Activated CD4-positive, alpha-beta T cell treated with anti-CD3 and anti-CD28 coated beads, Interleukin-2, amount 50 U/mL, for 1 hour (primary cell): ENCODE results near the gene URI1.
"Not testable (repeated sequence)": the region's sequence is repeated elsewhere in the genome, so short reads cannot be mapped to it uniquely, and the experiment has no call there.

Experiments
- DNase-seq: peaks from one replicate; pipeline ENCODE4 v3.0.0-alpha.2; 2020

Gene URI1

DNA sequence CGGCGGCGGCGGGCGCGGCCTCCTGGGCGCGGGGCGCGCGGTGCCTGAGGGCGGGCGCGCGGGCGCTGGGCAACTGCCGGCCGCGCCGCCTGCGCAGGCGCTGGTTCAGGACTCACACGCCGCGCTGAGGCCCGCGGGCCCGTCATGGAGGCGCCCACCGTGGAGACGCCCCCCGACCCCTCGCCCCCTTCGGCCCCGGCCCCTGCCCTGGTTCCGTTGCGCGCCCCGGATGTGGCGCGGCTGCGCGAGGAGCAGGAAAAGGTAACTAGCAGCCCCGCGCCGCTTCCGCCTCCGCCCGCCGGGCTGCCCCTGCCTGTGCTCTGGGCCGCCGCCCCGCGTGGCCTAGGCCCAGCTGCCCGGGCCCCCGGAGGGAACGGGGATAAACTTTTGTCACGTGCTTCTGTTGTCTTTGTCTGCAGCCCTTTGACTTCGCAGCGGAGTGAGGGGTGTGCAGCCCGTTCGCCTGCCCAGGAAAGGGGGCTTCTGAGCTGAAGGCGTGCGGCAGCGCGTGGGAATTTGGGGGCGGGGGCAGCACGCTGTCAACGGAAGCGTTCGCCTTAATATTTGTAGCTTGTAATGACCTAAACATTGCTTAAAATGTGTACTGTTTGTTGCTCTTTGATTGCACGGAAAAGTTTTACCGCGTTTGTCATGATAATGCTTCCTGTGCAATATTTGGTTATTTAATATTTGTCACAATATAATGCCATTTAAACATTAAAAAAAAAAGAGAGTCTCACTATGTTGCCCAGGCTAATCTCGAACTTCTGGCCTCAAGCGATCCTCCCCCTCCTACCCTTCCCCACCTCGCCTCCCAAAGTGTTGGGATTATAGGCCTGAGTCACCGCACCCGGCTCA is 594 bp downstream of the URI1 start:
- DNase-seq: peak; percentile 65

DNA sequence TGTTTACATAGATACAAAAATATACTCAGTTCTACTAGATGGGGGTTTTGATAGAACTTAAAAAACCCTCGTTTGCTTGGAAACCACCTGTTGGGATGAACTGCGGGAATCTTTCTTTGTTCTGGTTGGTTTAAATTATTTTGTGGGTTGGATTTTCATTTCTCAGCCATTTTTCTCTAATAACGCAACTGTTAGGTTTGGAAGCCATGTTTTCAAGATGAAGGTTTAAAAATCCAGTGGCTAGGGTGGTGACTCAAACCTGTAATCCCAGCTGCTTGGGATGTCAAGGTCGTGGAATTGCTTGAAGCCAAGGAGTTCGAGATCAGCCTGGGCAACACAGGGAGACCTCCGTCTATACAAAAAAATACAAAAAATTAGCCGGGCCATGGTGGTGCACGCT is 1.6 kb downstream of the URI1 start:
- DNase-seq: no peak

DNA sequence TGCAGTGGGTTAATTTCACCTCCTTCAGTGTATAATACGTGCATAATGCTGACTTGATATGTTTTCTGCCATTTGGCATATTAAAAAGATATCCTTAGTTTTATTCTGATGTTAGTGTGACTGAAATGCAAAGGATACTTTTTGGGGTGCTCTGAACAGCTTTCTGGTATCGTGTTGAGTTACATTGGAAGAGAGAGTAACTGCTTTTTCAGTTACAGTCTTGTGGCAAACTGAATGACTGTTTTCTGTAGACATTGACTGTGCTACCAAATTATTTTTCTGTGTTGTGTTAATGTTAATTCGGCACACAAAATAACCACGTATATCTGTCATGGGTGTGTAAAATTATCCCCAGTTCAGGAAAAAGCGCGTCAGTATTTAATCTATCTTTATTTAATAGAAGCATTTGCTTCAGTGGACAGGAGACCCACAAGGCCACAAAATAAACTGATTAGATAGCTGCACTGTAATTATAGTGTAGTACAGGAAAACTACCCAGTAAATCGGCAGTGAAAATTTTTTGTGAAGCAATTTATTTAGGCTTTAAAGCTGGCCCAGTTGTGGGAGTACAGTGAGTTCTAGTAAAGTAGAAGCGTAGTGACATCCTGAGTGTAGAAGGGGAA is 2.5 kb downstream of the URI1 start:
- no peak for DNase-seq

DNA sequence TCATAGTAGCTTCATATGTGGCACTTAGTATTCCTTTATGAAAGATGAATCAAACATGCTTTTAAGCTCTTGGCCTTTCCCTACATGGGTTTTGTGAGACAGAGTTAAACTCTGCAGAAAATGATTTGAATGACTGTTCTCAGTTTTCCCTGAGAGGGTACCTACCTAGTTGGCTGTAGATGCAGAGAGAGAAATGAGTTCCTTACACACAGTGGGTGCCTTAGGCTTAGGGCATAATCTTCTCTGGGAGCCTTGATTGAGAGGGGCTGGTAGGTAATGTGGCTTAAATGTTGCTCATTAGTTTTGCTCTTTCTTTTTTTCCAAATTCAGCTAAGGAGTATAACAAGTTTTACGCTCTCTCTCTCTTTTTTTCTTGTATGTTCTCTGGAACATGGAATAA is 3.0 kb downstream of the URI1 start:
- DNase-seq: no peak

DNA sequence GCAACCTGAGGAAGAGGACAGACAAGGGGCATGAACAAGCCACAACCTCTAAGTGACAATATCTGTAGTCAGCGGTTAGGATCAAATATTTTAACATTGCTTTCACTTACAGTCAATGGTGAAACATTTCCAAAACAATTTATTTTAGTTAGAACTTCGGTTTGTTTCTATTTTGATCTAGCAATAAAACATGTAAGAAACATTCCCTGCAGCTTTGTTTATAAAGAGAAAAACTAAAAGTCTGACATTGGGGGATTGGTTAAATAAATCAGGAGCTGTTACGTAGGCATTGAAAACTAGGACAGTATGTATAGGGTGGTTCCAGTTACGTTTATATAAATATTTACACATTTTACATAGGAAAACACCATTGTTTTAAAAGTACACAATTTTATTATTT is 3.4 kb downstream of the URI1 start:
- DNase-seq: no peak

DNA sequence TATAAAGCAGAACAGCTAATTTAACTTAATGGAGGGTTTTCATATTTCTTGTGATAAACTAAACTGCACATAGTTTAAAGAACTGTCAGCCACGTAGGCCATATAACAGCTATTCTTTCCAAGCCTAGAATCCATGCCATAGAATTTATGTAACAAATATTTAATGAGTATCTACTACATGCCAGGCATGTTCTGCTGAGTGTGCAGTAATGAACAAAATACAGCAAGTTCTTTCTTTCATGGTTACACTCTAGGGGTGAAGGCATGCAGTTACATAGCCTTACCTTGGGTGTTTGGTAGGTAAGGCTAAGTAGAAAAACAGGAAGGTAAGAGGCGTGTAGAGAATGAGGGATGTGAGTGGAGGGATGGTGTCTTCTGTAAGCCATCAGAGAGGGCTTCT is 4.6 kb downstream of the URI1 start:
- no peak for DNase-seq

DNA sequence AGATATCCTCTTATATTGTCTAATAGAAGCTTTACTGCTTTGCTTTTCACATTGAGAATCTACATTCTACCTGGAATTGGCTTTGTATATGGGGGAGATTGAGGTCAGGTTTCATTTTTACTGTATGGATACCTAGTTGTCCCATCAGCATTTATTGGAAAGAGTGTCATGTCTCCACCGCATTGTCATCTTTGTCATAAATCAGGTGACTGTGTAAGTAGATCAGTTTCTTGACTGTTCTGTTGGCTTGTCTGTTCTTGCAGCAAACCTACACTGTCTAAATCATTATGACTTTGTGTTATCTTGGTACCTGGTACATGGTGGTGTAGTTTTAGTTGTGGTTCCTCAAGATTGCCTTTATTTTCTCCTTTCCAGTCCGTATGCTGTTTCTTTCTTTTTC is 5.8 kb downstream of the URI1 start:
- no peak for DNase-seq

DNA sequence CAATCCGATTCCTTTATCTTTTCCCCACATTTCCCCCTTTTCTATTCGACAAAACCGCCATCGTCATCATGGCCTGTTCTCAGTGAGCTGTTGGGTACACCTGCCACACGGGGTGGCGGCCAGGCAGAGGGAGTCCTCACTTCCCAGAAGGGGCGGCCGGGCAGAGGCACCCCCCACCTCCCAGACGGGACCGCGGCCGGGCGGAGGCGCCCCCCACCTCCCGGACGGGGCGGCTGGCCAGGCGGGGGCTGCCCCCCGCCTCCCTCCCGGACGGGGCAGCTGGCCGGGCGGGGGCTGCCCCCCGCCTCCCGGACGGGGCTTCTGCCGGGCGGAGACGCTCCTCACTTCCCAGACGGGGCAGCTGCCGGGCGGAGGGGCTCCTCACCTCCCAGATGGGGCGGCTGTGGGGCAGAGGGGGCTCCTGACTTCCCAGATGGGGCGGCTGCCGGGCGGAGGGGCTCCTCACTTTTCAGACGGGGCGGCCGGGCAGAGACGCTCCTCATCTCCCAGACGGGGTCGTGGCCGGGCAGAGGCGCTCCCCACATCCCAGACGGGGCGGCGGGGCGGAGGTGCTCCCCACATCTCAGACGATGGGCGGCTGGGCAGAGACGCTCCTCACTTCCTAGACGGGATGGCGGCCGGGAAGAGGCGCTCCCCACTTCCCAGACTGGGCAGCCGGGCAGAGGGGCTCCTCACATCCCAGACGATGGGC is 6.9 kb downstream of the URI1 start:
- DNase-seq: not testable (repeated sequence)

DNA sequence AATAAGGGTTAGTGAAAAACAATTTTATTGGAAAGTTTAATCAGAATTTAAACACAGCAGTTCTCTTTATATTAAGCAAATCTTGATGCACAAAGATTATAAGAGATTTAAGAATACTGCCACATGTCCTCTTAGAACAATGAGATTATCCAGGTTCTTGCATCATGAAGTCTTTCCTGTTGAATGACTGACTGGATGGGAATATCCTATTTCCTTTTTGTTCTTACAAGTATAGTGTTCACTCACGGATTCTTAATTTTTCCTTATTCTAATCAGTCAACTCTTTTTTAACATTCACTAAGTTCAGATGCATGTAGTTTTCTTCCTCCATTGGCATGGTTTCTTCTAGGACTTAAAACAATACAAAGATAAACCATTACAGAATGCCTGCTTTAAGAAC is 10.1 kb downstream of the URI1 start:
- DNase-seq: no peak

DNA sequence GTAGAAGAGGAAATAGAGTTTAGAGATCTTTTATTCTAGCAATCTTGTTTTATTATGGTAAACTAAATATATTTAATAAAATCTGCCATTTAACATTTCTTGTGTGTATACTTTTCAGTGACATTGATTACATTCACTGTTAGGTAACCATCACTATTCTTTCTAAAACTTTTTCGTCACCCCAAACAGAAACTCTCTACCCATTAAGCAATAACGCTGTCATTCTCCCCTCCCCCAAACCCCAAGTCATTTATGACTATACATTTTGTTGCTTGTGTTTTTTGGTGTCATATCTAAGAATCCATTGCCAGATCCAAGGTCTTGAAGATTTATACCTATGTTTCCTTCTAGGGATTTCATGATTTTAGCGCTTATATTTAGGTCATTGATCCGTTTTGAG is 10.6 kb downstream of the URI1 start:
- no peak for DNase-seq

DNA sequence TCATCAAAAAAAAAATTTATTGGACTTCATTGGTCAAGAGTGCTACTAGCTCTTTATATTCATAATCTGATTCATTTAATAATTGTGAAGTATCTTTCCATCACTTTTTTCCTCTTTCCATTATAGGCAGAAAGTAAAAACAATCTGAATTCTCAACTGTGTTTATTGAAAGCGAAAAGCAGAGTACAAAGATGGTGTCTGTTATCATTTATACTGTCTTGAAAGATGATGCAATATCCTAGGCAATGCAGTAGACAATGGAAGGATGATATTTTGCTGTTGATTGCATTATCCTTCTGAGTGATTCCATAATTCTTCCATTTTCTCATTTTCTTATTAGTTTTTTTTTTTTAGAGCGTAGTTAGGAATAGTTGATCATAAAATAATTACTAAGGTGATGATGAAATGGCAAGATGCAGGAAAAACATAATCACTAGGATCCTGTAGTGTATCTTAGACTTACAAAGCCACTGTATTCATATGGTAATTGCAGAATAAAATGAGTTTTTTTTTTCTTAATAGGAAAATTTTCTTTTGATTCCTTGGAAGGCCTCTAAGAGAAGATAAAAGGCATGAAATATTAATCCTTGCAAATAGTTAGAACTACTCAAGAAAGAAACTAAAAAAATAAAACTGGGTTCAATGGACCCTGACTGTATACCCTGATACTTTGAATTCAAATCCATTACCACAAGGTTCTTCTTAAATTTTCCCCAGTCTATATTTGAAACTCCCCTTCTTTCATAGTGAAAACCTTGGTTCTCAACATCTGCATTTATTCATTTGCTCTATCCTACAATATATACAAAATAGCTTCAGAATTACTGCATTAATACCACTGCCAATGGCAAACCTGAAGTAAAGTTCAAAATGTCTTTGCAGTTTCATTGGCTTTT is 11.6 kb downstream of the URI1 start:
- DNase-seq: no peak

DNA sequence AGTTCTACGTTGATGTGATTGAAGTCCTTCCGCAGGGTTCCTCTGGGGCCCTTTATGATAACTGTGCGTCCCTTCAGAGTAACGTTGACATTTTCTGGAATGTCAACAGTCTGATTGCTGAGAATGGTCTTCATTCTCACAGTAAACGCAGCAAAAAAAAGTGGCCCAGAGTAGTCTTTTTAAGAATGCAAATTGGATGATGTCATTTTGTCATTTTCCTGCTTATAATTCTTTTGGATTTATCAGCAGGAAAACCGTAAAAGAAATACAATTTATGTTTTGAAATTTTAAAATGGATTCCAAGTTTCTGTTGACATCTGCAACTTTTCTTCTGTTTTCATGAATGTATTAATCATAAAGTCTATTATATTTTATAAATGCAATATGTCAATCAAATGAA is 14.8 kb downstream of the URI1 start:
- DNase-seq: no peak

DNA sequence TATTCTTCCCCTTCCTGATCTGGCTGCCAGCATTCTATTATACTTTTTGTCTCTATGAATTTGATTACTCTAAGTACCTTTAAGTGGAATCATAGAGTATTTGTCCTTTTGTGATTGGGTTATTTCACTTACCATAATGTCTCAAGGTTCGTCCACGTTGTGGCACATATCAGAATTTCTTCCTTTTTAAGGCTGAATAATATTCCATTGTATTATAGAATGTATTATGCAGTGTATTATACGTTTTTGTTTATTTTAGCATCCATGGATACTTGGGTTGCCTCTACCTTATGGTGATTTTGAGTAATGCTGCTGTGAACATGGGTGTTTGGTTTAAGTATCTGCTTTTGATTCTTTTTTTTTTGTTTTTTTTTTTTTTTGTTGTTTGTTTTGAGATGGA is 19.3 kb downstream of the URI1 start:
- no peak for DNase-seq

DNA sequence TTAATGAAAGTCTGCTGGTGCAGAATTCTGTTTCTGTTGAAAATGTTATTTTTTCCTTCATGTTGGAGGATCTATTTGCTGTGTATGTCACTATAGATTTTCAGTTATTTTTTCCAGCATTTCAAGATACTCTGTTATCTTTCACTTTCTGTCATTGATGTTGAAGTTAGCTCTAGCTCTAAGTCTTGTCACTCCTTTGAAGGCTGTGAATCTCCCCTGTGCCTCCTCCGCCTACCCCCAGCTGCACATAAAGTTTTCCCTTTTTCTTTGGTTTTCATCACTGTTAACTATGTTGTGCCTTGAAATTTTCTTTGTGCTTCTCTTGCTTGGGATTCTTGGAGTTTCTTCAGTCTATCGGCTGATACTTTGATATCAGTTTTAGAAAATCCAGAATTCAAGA is 20.8 kb downstream of the URI1 start:
- DNase-seq: no peak

DNA sequence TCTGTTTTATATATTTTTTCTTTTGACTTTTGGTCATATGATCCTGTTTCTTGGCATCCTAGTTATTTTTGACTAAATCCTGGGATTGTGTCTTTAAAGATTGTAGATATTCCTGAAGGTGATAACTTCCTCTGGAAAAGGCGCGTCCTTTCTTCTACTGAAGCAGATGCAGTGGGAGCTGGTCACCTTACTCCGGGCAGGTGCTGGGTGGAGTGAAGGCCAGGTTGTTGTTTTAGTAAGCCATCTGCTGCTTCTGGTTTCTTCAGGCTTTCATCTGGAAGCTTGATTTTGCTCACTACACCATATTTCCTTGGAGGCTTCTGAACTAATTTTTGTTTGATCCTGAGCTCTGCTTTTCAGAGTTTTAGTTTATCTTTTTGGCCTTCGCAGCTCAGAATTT is 21.5 kb downstream of the URI1 start:
- no peak for DNase-seq

DNA sequence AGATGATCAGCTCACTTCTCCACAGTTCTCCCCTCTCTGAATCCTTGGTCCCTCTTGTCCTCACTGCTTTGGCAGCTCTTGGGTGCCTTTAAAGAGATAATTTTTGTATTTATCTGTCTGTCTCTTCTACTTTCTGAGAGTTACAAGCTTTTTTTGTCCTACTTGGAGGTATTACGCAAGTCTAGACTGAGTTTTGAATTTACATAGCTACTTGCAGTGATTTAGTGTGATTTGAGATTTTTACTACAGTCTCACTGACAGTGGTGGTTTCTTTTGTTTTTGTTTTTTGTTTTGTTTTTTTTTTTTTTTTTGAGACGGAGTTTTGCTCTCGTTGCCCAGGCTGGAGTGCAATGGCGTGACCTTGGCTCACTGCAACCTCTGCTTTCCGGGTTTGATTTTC is 22.1 kb downstream of the URI1 start:
- no peak for DNase-seq

DNA sequence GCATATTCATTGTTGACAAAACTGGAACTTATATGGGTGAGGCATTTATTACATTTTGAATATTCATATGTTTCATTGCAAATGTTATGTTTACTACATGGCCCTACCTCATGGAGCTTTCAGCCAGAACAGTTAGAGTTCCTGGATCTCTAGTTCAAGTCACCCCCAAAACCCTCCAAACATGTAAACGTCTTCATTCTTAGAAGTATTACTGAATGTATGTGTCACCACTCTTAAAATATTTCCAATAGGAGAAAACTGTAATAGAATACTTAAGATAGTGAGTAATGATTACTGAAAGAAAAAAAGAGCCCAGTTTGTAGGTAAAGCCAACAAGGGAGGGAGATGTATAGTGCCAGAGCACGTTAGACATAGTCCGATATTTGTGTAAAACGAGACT is 23.5 kb downstream of the URI1 start:
- no peak for DNase-seq

DNA sequence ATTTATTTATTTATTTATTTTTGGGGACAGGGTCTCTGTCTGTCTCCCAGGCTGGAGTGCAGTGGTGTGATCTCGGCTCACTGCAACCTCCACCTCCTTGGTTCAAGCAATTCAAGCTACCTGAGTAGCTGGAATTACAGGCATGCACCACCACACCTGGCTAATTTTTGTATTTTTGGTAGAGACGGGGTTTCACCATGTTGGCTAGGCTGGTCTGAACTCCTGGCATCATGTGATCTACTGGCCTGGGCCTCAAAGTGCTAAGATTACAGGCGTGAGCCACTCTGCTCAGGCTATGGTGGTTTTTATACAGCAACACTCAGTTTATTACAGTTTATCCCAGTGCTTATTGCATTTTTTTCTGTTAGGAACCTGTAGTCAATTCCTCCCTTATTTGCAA is 24.1 kb downstream of the URI1 start:
- not testable (repeated sequence) for DNase-seq

DNA sequence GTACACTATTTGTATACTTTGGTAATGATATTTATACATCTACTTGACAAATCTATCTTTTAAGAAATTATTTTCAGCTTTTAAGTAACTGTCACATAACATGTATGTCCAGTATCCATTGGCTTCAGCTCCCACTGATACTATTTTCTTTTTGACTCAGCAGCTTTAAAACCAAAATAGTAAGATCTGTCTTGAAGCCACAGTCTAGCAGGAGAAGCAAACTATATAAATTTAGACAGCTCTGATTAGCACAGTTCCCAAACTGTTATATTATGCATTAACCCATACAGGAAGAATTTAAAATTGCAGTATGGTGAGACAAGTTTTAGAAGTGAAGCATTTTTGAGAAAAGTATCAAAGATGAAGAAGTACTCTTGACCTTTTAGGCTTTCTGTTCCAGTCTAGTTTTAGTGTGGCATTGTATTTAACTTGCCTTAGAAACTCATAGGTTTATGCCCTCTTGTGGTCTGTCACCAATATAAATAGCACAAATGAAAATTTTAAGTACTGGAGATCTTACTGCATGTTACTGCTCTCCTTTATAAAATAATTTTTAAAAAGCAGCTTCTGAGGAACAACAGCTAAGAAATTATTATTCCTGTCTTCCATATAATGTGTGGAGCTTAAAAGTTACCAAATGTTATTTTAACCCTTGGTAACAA is 24.7 kb downstream of the URI1 start:
- no peak for DNase-seq

DNA sequence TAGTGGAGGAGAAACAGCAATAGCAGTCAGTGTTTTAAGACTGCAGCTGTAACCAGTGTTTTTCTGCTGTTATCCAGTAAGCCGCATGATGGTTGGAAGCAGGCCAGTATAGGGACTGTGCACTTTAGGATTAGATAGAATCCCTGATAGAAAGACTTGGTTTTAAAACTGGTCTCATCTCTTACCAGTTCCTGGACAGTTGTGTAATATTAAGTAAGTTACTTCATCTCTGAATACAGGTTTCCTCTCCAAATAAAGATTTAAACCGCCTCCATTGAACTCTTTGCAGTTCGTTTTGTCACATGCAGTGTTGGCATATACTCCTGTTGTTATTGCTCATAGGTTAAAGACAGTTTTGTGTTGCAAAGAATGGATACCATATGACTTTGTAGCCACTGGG is 25.6 kb downstream of the URI1 start:
- DNase-seq: no peak

DNA sequence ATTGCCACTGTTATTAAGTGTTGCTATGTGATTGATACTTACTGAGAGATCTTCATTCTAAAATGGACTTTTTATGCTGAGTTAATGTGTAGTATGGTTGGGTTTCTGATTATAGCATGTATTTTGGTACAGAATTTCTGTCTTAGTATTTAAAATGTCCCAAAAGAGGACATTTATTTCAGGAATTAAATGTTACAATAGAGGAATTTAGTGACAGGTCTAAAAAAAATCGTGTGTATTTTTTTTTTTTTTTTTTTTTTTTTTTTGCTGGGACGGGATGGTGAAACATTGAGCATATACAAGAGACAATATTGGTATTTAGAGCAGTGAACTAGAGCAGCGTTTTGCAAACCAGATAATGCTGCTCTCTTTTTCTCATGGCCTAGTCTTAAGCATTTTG is 27.9 kb downstream of the URI1 start:
- DNase-seq: no peak

DNA sequence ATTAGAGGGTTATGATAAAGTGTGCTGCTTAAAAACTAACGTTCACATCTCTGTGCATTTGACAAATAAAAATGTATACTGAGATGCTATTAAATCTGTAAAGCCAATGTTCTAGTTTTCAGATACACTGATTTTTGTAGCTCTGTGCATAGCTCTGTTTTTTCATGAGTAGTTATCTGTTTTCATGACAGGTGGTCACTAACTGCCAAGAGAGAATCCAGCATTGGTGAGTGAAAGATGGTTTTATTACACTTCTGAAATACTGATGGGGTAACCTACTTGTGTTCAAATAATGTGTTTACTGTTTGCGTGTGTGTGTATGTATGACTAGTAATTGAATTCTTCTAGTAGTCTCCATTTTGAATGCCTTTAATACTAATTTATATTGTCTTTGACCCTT is 29.0 kb downstream of the URI1 start:
- no peak for DNase-seq

DNA sequence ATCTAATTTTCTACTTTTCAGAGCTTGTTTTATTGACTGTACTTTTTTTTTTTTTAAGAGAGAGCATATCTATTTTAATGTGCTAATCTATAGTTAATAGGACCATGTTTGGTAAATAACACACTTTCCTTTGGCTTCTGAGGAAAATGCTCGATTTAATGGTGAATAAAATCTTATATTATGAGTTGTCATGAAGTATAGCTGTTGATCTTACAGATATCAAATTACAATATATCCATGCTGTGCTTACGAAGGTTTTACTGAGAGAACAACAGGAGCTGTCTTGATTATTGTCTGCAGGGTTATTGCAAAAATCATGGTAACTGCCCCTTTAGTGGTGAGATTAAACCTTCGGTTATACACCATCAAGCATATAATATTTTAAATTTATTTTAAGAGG is 29.6 kb downstream of the URI1 start:
- DNase-seq: no peak
